ENCODE measurements around the gene KLHDC10.
"Not testable (repeated sequence)": the region's sequence is repeated elsewhere in the genome, so short reads cannot be mapped to it uniquely, and the experiment has no call there.

Gene KLHDC10

DNA sequence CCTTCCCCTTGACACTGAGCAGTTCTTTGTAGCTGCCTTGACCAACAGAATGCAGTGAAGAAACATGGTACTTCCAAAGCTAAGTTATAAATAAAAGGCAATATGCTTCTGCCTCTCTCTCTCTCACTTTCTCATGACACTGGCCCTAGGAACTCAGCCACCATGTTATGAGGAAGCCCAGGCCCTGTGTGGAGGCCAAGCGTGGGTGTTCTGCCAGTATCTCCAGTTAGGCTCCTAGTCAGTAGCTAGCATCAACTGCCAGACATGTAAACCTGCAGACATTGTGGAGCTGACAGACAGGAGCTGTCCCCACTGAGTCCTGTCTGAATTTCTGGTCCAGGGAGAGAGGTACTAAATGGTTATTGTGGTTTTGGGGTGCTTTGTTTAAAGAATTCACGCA, 89.7 kb downstream of the KLHDC10 start:
- no peak for DNase-seq

DNA sequence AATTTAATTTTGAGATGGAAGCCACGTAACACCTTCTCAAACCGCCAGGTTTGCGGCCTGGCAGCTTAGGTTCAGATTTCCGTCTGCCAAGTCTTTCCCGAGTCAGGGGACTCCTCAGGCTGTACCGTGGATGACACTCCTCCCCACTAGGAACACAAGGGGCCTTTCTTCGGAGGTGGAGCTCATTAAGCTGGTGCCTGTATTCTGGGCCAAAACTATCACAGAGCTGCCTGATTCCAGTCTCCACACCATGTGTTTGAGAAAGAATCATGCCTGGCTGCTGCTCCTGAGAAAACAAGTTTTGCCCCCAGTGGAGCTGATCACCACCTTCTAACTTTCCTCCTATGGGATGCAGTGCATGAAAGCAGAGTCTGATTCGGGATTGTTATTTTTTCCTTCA, 90.1 kb downstream of the KLHDC10 start:
- DNase-seq, result no peak

DNA sequence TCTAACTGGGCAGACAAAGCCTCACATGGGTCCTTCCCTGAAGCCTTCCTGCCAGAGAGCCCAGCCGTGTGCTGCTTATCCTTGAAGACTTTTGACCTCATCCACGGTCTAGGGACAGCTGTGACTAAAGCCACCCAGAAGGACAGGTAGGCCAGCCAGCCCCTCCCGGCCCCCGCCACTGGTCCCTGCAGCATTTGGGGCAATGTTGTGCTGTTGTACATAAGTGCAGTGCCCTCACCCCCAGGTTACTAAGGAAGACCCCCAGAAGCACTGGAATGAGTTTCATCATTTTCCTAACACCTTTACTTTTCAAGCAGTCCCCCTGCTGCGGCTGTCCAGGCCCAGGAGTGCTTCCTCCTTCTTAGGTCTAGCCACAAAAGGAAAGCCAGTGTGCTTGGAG, 91.9 kb downstream of the KLHDC10 start:
- DNase-seq, result no peak

DNA sequence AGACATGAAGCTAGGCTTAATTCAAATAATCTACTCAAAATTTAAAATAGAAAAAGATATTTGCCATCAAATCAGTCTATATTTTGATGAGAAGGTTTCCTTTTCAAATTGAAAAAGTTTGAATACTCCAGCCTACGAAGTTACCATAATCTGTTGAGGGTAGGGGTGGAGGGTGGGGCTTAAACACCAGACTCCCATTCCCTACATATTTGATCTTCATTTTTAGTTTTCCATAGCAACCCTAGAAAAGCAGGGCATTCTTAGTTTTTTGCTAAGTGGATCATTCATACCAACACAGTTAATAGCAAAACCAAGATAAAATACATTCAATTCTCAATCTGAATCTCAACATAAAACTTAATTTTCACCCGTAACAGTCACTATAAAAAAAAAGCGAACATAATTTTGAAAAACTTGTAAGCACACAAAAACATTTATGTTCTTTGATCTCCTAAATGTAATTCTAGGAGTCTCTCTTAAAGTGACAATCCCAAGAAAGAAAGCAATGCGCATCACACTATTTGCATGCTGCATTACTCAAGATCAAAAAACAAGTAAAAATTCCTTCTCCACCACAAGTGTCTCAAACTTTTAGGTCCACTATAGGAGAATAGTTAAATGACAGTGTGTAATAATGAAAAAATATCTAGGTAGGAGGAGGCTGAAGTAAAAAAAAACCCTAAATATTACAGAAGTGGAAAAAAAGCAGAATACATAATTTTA, 104.1 kb downstream of the KLHDC10 start:
- DNase-seq, result no peak

DNA sequence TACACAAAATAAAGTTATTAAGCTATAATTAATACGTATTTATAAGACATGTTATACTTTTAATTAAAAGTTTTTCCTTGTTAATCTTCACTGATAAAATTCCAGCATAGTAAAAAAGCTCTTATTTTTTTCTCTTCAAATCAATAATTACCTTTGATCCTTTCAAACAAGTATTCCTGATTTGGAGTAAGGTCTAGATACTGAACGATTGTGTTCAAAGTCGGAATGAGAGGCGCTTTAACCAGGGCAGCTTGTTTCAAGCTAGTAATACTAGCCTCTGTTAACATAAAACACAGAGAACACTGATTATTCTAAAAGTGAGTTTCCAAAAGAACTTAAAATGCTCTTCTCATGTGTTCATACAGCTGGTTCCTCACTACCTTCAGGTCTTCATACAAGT, 107.9 kb downstream of the KLHDC10 start:
- no peak for DNase-seq

DNA sequence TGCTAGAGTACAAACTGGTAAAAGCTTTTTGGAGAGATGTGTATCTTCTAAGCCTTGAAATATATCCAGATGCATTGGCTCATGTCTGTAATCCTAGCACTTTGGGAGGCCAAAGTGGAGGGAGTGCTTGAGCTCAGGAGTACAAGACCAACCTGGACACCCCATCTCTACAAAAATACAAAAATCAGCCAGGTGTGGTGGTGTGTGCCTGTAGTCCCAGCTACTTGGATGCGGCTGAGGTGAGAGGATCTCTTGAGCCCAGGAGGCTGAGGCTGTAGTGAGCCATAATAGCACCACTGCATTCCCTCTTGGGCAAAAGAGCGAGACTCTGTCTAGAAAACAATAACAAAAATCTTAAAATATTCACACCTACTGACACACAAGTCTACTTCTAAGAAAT, 109.3 kb downstream of the KLHDC10 start:
- DNase-seq, result no peak

DNA sequence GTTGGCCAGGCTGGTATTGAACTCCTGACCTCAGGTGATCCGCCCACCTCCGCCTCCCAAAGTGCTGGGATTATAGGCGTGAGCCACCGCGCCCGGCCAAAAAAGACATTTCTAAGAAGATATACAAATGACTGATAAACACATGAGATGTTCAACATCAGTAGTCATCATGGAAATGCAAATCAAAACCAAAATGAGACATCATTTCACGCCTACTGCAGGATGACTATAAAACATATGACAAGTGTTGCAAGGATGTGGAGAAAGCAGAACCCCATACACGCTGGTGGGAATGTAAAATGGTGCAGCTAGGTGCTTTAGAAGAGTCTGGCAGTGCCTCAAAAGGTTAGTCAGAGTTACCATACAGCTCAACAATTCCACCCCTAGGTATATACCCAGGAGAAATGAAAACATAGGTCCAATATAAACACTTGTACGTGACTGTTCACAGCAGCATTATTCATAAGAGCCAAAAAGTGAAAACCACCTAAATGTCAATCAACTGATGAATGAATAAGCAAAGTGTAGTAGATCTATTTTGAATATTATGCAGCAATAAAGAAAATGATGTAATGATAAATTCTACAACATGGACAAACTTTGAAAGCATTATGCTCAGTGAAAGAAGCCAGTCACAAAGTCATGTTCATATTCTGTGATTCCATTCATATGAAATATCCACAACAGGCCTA, 110.4 kb downstream of the KLHDC10 start:
- DNase-seq, result no peak

DNA sequence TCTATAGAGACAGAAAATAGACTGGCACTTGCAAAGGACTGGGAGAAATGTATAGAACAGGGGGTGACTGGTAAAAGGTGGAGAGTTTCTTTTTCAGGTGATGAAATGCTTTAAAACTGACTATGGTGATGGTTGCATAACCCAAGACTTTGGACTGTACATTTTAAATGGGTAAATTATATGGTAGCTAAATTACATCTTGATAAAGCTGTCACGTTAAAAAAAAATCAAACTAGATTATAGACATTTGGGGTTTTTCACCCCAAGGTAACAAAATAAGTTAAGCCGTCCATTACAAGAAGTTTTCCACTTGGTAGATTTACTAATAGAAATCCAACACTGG, 110.9 kb downstream of the KLHDC10 start:
- DNase-seq, result no peak

DNA sequence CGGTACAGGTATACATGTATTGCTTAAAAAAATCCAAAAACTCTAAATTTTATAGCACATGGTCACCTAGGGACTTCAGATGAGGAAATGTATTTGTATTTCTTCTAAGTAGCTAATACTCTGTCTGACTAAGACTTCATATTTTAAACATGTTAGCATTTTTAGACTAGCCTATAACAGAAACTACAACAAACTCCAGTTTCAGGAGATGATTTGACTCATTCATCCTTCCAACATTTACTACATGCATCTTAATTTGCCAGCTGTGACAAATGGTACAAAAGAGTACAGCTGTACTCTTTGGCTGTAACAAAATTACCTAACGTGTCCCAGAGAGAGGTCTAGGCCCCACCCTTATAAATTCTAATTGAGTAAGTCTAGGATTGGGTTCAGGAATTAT, 112.7 kb downstream of the KLHDC10 start:
- no peak for DNase-seq

DNA sequence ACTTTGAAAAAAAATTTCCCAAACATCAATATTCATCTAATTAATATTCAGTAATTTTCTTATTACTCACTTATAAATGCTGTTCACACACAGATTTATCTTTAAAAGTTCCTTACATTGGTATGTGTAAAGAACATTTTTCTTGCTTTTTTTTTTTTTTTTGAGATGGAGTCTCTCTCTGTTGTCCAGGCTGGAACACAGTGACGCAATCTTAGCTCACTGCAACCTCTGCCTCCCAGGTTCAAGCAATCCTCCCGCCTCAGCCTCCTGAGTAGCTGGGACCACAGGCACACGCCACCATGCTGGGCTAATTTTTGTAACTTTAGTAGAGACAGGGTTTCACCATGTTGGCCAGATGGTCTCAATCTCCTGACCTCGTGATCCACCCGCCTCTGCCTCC, 114.0 kb downstream of the KLHDC10 start:
- DNase-seq, result not testable (repeated sequence)

Data from NCI-H2171 treated with DMSO at 0.1 percent for 48 hours (cell line).